Measurements from ENCODE around the gene TMEM233. TPM values are rescaled to one million over a fixed set of nuclear protein-coding genes. Genes with fewer than 3 reads are reported as not detected.

The TMEM233 gene
- total and polyA plus RNA-seq, 2 experiments from 2014 or later = 0.33 TPM; not detected in 1

DNA sequence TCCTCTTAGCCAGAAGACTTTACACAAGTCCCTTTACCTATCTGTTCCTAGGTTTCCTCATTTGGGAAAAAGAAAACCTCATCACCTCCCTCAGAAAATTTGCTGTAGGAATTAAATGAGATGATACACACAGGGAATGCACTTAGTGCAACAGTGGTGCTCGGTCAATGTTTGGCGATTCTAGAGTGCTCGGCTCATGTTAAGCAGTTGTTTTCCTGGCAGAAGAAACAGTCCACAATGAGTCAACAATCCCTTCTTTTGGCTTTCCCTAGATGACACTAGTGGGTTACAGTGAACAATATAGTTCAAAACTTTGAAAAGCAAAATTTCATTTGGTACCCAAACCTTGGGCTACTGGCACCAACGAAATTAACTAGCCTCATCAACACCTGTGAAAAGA lies 3.9 kb upstream of the TMEM233 start:
- peaks cover 12% of the 10 kb centered on the region for H3K27me3 ChIP-seq (replicated peaks; ENCODE audit: insufficient read depth)
- H3K79me2 ChIP-seq (ENCODE audit: insufficient read depth) = no peaks in the 10 kb centered on the region
- no peaks in the 10 kb centered on the region for H4K20me1 ChIP-seq (ENCODE audit: insufficient read depth)
- H3K9ac ChIP-seq = no peak overlapping the region
- no peak for DNase-seq
- no peaks in the 10 kb centered on the region for H3K4me1 ChIP-seq (ENCODE audit: insufficient read depth)
- H3F3A ChIP-seq (ENCODE audit: insufficient read depth) = no peaks in the 10 kb centered on the region
- 41 to 47% methylated on average over 4 of the region's 4 CpGs for WGBS, 2 experiments (ENCODE audit: low coverage in 1 of 2, low lambda C conversion rate in 2 of 2, missing lambda C conversion rate in 2 of 2)
- in situ Hi-C loops (cut with MboI) = no loop called here
- no peaks in the 10 kb centered on the region for H3K36me3 ChIP-seq (ENCODE audit: low read depth)
- H3K4me2 ChIP-seq (ENCODE audit: unreplicated experiment) = no peak overlapping the region
- no peak overlapping the region for H3K4me3 ChIP-seq
- H2AFZ ChIP-seq = no peak overlapping the region
- H3K9me3 ChIP-seq (ENCODE audit: low read depth) = no peaks in the 10 kb centered on the region
- no peak overlapping the region for H3K27ac ChIP-seq
- TF ChIP-seq EZH2 (IDR thresholded peaks at IDR 0.05; ENCODE audit: insufficient read depth, poor library complexity, severe bottlenecking) = no peak
- no peaks in the 10 kb centered on the region for H3K9me2 ChIP-seq (ENCODE audit: insufficient read depth)

- Histone ChIP-seq H3K27me3 (replicated peaks; ENCODE audit: insufficient read depth) (peaks cover 12% of the 10 kb centered on the region), H3K4me2 (ENCODE audit: unreplicated experiment) (no peak overlapping the region), H4K20me1 (ENCODE audit: insufficient read depth) (no peaks in the 10 kb centered on the region), H3F3A (ENCODE audit: insufficient read depth) (no peaks in the 10 kb centered on the region), H3K4me3 (no peak overlapping the region), H3K9me2 (ENCODE audit: insufficient read depth) (no peaks in the 10 kb centered on the region), H3K9me3 (ENCODE audit: low read depth) (no peaks in the 10 kb centered on the region), H3K79me2 (ENCODE audit: insufficient read depth) (no peaks in the 10 kb centered on the region), H3K36me3 (ENCODE audit: low read depth) (no peaks in the 10 kb centered on the region), H2AFZ (no peak overlapping the region), H3K4me1 (ENCODE audit: insufficient read depth) (no peaks in the 10 kb centered on the region), H3K27ac (no peak overlapping the region), H3K9ac (no peak overlapping the region)
- in situ Hi-C loops (cut with MboI) = no loop called here
- TF ChIP-seq EZH2 (IDR thresholded peaks at IDR 0.05; ENCODE audit: insufficient read depth, poor library complexity, severe bottlenecking) = no peak
- TF ChIP-seq EZH2phosphoT487 (IDR thresholded peaks at IDR 0.05; ENCODE audit: insufficient read depth, low read depth) = no peak
- DNase-seq = peak; percentile 10
- WGBS, 2 experiments (ENCODE audit: low coverage in 1 of 2, low lambda C conversion rate in 2 of 2, missing lambda C conversion rate in 2 of 2) = 29 to 34% methylated on average over 2 of the region's 2 CpGs
Measured at GRCh38 chr12:119592232-119592631, 1.3 kb upstream of the TMEM233 start.

- WGBS, 2 experiments (ENCODE audit: low coverage in 1 of 2, low lambda C conversion rate in 2 of 2, missing lambda C conversion rate in 2 of 2) = 3 to 5% methylated on average over 22 of the region's 22 CpGs
- TF ChIP-seq EZH2phosphoT487 (IDR thresholded peaks at IDR 0.05; ENCODE audit: insufficient read depth, low read depth) (no peak), EZH2 (IDR thresholded peaks at IDR 0.05; ENCODE audit: insufficient read depth, poor library complexity, severe bottlenecking) (no peak)
- H3F3A ChIP-seq (ENCODE audit: insufficient read depth) = no peaks in the 10 kb centered on the region
- H3K9me3 ChIP-seq (ENCODE audit: low read depth) = no peaks in the 10 kb centered on the region
- no peaks in the 10 kb centered on the region for H4K20me1 ChIP-seq (ENCODE audit: insufficient read depth)
- H3K4me2 ChIP-seq (ENCODE audit: unreplicated experiment) = no peak overlapping the region
- peaks cover 12% of the 10 kb centered on the region for H3K27me3 ChIP-seq (replicated peaks; ENCODE audit: insufficient read depth)
- peak; percentile 7 for DNase-seq
- H3K79me2 ChIP-seq (ENCODE audit: insufficient read depth) = no peaks in the 10 kb centered on the region
- H3K4me3 ChIP-seq = no peak overlapping the region
- H3K4me1 ChIP-seq (ENCODE audit: insufficient read depth) = no peaks in the 10 kb centered on the region
- H3K9me2 ChIP-seq (ENCODE audit: insufficient read depth) = no peaks in the 10 kb centered on the region
- H3K9ac ChIP-seq = no peak overlapping the region
- no peaks in the 10 kb centered on the region for H3K36me3 ChIP-seq (ENCODE audit: low read depth)
- in situ Hi-C loops (cut with MboI) = no loop called here
- no peak overlapping the region for H3K27ac ChIP-seq
- no peak overlapping the region for H2AFZ ChIP-seq
Measured at GRCh38 chr12:119594399-119594730, 791 bp downstream of the TMEM233 start.

- no peaks in the 10 kb centered on the region for H3K79me2 ChIP-seq (ENCODE audit: insufficient read depth)
- no peak overlapping the region for H3K4me2 ChIP-seq (ENCODE audit: unreplicated experiment)
- DNase-seq = peak; percentile 6
- no peaks in the 10 kb centered on the region for H3K4me1 ChIP-seq (ENCODE audit: insufficient read depth)
- H3K9ac ChIP-seq = no peak overlapping the region
- peaks cover 12% of the 10 kb centered on the region for H3K27me3 ChIP-seq (replicated peaks; ENCODE audit: insufficient read depth)
- H3F3A ChIP-seq (ENCODE audit: insufficient read depth) = no peaks in the 10 kb centered on the region
- no peaks in the 10 kb centered on the region for H3K9me3 ChIP-seq (ENCODE audit: low read depth)
- 2 to 3% methylated on average over 44 to 49 of the region's 49 CpGs for WGBS, 2 experiments (ENCODE audit: low coverage in 1 of 2, low lambda C conversion rate in 2 of 2, missing lambda C conversion rate in 2 of 2)
- no peak overlapping the region for H3K4me3 ChIP-seq
- no peak overlapping the region for H3K27ac ChIP-seq
- H3K36me3 ChIP-seq (ENCODE audit: low read depth) = no peaks in the 10 kb centered on the region
- H3K9me2 ChIP-seq (ENCODE audit: insufficient read depth) = no peaks in the 10 kb centered on the region
- TF ChIP-seq EZH2 (IDR thresholded peaks at IDR 0.05; ENCODE audit: insufficient read depth, poor library complexity, severe bottlenecking) (no peak), EZH2phosphoT487 (IDR thresholded peaks at IDR 0.05; ENCODE audit: insufficient read depth, low read depth) (no peak)
- H2AFZ ChIP-seq = no peak overlapping the region
- no peaks in the 10 kb centered on the region for H4K20me1 ChIP-seq (ENCODE audit: insufficient read depth)
- in situ Hi-C loops (cut with MboI) = no loop called here
Measured at GRCh38 chr12:119594772-119595445, 1.3 kb downstream of the TMEM233 start.

- H3K4me1 ChIP-seq (ENCODE audit: insufficient read depth) = no peaks in the 10 kb centered on the region
- no peaks in the 10 kb centered on the region for H3F3A ChIP-seq (ENCODE audit: insufficient read depth)
- H3K9ac ChIP-seq = no peak overlapping the region
Measured at GRCh38 chr12:119598159-119598558, 4.6 kb downstream of the TMEM233 start.

More at GRCh38 chr12:119598159-119598558, 4.6 kb downstream of the TMEM233 start:
- TF ChIP-seq EZH2 (IDR thresholded peaks at IDR 0.05; ENCODE audit: insufficient read depth, poor library complexity, severe bottlenecking) = no peak
- TF ChIP-seq EZH2phosphoT487 (IDR thresholded peaks at IDR 0.05; ENCODE audit: insufficient read depth, low read depth) = no peak
- H3K4me3 ChIP-seq = no peak overlapping the region
- H3K27me3 ChIP-seq (replicated peaks; ENCODE audit: insufficient read depth) = peaks cover 7% of the 10 kb centered on the region
- H3K9me2 ChIP-seq (ENCODE audit: insufficient read depth) = no peaks in the 10 kb centered on the region
- no peaks in the 10 kb centered on the region for H4K20me1 ChIP-seq (ENCODE audit: insufficient read depth)
- H3K4me2 ChIP-seq (ENCODE audit: unreplicated experiment) = no peak overlapping the region
- WGBS, 2 experiments (ENCODE audit: low coverage in 1 of 2, low lambda C conversion rate in 2 of 2, missing lambda C conversion rate in 2 of 2) = 10 to 27% methylated on average over 1 of the region's 1 CpG
- H3K36me3 ChIP-seq (ENCODE audit: low read depth) = no peaks in the 10 kb centered on the region
- DNase-seq = no peak
- H2AFZ ChIP-seq = no peak overlapping the region
- no peaks in the 10 kb centered on the region for H3K9me3 ChIP-seq (ENCODE audit: low read depth)
- no peaks in the 10 kb centered on the region for H3K79me2 ChIP-seq (ENCODE audit: insufficient read depth)
- in situ Hi-C loops (cut with MboI) = no loop called here
- no peak overlapping the region for H3K27ac ChIP-seq
